NB4 (cell line): ENCODE results near the gene NCOA3.

ENCODE experiments used
- CTCF ChIP-seq: IDR thresholded peaks from one replicate; pipeline ENCODE4 v1.5.1; 2012; ENCODE audit warnings: low read depth, low read length
- MYC ChIP-seq: IDR thresholded peaks from 2 replicates; pipeline ENCODE4 v1.6.1; 2011; ENCODE audit warnings: low read depth, low read length
- POLR2A ChIP-seq: IDR thresholded peaks from 2 replicates; pipeline ENCODE4 v1.6.1; 2011; ENCODE audit warnings: mild to moderate bottlenecking; ENCODE audit not compliant: insufficient read length; ENCODE audit errors: extremely low read depth
- TF ChIP-seq, protein P1 (sequence below): IDR thresholded peaks from 2 replicates; pipeline ENCODE4 v1.6.1; 2011; ENCODE audit warnings: low read depth, low read length

GRCh38 chr20:47682916-47683315 is 181.2 kb downstream of the NCOA3 start:
- TF ChIP-seq CTCF (no peak), POLR2A (no peak), MYC (no peak)
- TF ChIP-seq, protein P1, sequence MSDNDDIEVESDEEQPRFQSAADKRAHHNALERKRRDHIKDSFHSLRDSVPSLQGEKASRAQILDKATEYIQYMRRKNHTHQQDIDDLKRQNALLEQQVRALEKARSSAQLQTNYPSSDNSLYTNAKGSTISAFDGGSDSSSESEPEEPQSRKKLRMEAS = no peak
